ENCODE results near the gene TNRC6A.
"Not testable (repeated sequence)": the region's sequence is repeated elsewhere in the genome, so short reads cannot be mapped to it uniquely, and the experiment has no call there.

Gene TNRC6A

GRCh38 chr16:24834459-24835335, 105.2 kb downstream of the TNRC6A start:
- no peak overlapping the region for H3K4me3 ChIP-seq (ENCODE audit: low read length)
- DNase-seq (ENCODE audit: low read depth, low spot score), result no peak

- DNase-seq (ENCODE audit: low read depth, low spot score), result no peak
- H3K4me3 ChIP-seq (ENCODE audit: low read length), result no peak overlapping the region
These were observed 107.4 kb downstream of the TNRC6A start for GRCh38 chr16:24836836-24837235.

DNA sequence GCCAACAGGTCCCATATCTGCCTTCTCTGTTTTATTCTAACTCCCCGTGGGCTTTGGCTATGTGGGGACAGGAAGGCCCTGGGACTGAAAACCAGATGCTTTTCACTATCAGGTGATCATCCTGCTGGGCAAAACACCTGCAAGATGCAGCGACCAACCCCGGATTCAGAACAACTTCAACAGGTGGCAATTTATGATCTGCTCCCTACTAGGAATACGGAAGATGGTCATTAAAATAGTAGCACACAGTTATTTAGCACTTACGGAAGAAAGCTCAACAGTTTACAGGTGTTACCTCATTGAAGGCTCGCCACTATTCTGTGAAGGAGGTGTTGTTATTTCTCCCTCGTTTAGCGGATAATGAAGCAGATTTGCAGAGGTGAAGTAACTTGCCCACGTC, 108.5 kb downstream of the TNRC6A start:
- no peak overlapping the region for H3K4me3 ChIP-seq (ENCODE audit: low read length)
- DNase-seq (ENCODE audit: low read depth, low spot score), result no peak

- DNase-seq (ENCODE audit: low read depth, low spot score), result no peak
- H3K4me3 ChIP-seq (ENCODE audit: low read length), result no peak overlapping the region
These were observed 109.3 kb downstream of the TNRC6A start for GRCh38 chr16:24838554-24839266.

DNA sequence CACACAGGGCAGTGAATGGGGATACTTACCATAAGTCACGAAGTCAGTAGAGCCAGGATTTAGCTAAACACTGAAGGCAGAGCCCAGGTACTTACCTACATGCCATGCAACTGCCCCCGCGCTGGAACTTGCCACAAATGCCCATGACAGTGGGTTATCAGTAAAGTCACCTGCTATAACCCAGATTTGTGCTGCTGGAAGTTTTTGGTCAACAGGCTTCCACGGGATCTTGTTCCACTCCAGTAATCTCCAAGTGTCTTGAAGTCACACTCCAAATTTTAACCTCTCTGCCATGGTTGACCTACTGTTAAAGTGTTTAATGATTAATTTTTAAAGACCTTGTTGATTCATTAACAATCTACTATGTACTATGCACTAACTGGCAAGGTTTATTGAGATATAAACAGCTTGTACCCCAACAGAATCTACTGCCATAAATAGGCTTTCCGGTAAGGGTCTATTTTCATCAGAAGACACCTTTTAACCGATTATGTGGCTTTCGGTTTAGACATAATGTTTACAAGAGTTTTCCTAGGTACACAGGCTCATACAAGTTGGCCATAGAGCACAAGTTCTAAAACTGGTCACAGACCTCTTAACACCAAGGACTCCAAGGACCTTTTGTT, 110.0 kb downstream of the TNRC6A start:
- no peak overlapping the region for H3K4me3 ChIP-seq (ENCODE audit: low read length)
- DNase-seq (ENCODE audit: low read depth, low spot score), result no peak

GRCh38 chr16:24841291-24841690, 111.8 kb downstream of the TNRC6A start:
- DNase-seq (ENCODE audit: low read depth, low spot score), result no peak
- no peak overlapping the region for H3K4me3 ChIP-seq (ENCODE audit: low read length)

DNA sequence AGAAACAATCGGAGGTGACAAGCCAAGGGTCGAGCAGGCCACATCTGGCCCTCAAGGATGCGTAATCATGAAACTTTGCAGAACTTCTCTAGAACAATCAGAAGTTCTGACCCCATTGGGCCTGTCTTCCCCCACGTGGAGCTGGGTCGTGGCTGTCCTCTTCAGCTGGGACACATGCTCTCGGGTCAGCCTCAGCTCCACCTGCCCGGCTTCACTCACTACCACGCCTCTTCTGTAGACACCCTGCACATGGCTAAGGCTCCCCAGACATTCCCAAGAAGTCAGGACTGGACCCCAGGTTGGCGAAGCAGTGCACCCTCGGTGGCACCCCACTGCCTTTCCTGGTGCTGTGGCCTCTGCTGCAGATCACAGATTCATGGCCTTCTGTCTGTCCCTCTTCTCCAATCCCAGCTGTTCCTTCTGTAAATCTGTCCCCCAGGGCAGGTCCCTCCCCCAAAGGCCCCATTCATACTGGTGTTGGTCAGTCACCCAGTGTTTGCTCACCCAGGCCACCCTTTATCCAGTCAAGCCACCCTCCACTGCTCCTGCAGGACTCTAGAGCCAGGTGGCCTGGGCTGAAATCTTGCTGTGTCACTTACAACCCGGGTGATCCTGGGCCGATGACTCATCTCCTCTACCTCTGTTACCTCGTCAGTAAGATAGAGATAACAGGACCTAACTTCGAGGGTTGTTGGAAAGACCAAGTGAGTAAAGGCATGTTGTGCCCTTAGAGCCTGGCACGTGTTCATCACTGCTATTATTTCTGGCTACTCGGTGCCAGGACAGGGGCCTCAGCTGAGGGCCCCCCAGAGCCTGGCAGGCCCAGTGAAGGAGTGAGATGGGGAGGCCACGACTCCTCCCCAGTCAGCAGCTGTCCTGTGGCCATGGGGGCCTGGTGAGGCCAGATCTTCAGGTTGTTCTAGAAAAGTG, 114.9 kb downstream of the TNRC6A start:
- H3K4me3 ChIP-seq (ENCODE audit: low read length), result no peak overlapping the region
- no peak for DNase-seq (ENCODE audit: low read depth, low spot score)

- H3K4me3 ChIP-seq (ENCODE audit: low read length); DNase-seq (ENCODE audit: low read depth, low spot score): not testable (repeated sequence)
These were observed 115.5 kb downstream of the TNRC6A start for GRCh38 chr16:24845031-24845365.

DNA sequence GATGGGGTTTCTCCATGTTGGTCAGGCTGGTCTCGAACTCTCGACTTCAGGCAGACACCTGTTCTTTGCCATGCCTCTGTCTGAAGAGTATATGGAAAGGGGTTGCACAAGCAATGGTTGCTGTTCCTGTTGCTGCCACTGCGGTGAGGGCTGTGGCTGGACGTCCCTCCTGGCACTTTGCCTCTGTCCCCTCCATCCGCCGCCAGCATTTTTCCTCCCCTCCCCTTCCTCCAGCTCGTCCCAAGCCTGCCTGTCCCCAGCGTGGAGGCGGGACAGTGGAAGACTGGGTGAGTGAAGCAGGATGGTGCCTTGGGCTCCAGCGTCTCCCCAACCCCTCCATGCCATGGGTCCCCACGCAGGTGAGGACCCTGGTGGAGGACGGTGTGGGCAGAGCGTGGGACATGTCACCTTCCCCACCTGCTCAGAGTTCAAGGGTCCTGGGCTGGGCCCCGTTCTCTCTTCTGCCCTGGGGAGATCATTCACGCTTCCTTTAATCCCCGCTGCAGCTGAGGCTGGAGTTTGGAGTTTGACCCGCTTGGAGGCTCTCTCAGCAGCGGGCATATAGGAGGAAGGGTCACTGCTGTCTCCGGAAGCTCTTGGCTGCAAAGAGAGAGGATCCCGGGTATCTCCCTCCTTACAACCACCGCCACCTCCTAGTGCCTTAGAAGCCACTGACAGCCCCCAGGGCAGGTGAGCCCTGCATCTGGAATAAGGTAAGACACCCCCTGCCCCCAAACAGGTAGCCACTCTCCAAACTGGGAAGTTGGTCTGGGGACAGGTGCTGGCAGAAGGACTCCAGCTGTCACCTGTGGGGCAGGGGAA, 116.5 kb downstream of the TNRC6A start, which contains the start of gene SLC5A11:
SLC5A11 (plus strand) TSS at position 238 of the 822 bp plus-strand sequence. CDS start 12,681 bp downstream, outside the sequence.
- no peak for DNase-seq (ENCODE audit: low read depth, low spot score)
- H3K4me3 ChIP-seq (ENCODE audit: low read length), result no peak within 1 kb of the TSS

DNA sequence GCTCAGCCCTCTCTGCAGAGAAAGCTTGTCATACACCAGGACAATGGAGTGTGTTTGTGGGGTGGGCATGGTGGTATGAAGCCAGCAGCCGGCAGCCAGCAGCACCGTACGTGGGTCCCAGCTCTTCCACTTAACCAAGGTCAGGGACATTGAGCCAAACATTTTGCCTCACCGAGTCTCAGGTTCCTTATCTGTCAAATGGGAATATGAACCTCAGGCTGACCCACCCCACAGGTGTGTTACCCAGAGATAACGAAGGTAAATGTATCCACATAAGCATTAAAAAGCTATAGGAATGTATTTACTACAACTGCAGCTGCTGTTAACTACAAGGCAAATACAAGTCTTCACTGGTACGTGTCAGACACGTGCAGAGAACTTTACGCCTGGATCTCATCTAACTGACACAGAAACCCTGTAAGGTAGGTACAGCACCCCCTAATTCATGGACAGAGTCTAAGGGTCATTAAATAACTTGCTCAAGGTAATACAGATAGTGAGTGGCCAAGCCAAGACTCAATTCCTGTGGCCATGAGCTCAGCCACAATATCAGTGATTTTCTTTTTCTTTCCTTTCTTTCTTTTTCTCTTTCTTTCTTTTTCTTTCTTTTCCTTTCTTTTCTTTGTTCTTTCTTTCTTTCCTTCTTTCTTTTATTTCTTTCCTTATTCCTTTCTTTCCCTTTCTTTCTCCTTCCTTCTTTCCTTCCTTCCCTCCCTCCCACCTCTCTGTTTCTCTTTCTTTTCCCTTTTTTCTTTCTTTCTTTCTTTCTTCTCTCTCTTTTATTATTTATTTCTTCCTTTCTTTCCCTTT, 117.3 kb downstream of the TNRC6A start:
- no peak overlapping the region for H3K4me3 ChIP-seq (ENCODE audit: low read length)
- DNase-seq (ENCODE audit: low read depth, low spot score), result no peak

DNA sequence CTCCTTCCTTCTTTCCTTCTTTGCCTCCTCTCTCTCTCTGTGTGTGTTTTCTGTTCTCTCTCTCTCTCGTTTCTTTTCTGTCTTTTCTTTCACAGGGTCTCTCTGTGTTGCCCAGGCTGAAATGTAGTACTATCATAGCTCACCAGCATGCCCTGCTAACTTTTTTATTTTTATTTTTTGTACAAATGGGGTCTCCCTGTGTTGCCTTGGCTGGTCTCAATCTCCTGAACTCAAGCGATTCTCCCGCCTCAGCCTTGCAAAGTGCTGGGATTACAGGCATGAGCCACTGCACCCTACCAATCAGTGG, 117.9 kb downstream of the TNRC6A start:
- no peak overlapping the region for H3K4me3 ChIP-seq (ENCODE audit: low read length)
- no peak for DNase-seq (ENCODE audit: low read depth, low spot score)

GRCh38 chr16:24848065-24848464, 118.6 kb downstream of the TNRC6A start:
- no peak for DNase-seq (ENCODE audit: low read depth, low spot score)
- H3K4me3 ChIP-seq (ENCODE audit: low read length), result no peak overlapping the region

- DNase-seq (ENCODE audit: low read depth, low spot score), result no peak
- H3K4me3 ChIP-seq (ENCODE audit: low read length), result no peak overlapping the region
These were observed 120.2 kb downstream of the TNRC6A start for GRCh38 chr16:24849641-24850040.

- peak; percentile 44 for DNase-seq (ENCODE audit: low read depth, low spot score)
These were observed 121.0 kb downstream of the TNRC6A start for GRCh38 chr16:24850289-24850938.

GRCh38 chr16:24851700-24852099, 122.2 kb downstream of the TNRC6A start:
- no peak for DNase-seq (ENCODE audit: low read depth, low spot score)
- H3K4me3 ChIP-seq (ENCODE audit: low read length), result no peak overlapping the region

More at GRCh38 chr16:24850289-24850938, 121.0 kb downstream of the TNRC6A start:
- H3K4me3 ChIP-seq (ENCODE audit: low read length), result no peak overlapping the region

DNA sequence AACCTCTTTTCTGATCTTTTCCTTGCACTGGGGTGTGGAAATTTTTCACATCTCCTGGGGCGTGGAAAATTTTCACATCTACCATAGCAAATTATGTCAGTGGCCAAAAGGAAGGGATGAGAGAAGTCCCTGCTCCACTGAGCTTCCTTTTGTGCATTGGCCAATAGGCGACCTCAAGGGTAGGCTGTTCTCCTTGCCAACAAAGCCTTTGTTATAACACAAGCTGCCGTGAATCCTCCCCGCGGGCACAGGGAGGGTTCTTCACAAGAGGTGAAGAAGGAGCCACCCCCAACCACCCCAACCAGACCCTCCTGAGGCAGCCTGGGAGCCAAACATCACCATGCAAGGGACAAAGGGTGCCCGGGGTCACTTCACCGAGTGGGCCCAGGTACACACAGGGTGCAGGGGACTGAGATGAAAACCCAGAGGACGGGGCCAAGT, 122.8 kb downstream of the TNRC6A start:
- H3K4me3 ChIP-seq (ENCODE audit: low read length), result no peak overlapping the region
- no peak for DNase-seq (ENCODE audit: low read depth, low spot score)

Data from Jurkat, Clone E6-1 (cell line).